Stimulated activated CD4-positive, alpha-beta T cell treated with anti-CD3 and anti-CD28 coated beads, TNF-alpha, amount 100 ng/mL, for 24 hours (primary cell): Measurements from ENCODE around the gene RPRD2.

Experiments used
- DNase-seq, 3 experiments: peaks; one replicate each; pipeline ENCODE4 v3.0.0-alpha.2; 2020; ENCODE audit warnings: low read depth in 3 of 3

RPRD2 gene

DNA sequence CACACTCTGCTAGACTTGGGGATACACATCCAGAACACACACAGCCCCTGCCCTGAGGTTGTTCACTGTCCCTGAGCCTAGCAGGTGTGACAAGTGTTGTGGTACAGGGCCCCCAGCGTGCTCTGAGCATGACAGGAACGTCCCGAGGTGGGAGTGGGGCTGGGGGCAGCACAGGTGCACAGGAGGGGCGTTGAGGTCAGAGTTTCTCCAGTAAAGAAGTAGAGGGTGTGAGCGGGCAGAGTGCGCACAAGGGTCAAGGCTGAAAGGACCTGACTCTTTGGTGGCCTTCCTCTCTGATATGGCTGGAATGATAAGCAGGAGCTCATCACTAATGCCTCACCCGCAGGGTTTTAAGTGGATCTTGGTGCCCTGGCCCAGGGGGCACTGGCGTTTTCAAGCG, 150.3 kb downstream of the RPRD2 start:
- no peak for DNase-seq

DNA sequence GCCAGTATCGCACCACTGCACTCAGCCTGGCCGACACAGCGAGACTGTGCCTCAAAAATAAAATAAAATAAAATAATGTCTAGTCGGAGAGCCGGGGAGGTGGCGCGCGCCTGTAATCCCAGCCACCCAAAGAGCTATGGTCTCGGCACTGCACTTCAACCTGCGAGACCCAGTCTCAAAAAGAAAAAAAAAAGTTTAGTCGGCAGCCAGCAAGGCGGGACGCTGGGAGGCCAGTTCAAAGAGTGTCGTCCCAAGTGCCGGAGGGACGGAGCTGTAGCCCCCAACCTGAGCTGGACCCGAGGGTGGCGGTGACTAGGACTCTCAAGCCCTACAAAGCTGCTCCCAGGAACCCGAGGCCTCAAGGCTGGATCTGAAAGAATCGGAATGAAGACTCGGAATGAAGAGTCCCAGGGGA, 151.0 kb downstream of the RPRD2 start:
- no peak for DNase-seq

DNA sequence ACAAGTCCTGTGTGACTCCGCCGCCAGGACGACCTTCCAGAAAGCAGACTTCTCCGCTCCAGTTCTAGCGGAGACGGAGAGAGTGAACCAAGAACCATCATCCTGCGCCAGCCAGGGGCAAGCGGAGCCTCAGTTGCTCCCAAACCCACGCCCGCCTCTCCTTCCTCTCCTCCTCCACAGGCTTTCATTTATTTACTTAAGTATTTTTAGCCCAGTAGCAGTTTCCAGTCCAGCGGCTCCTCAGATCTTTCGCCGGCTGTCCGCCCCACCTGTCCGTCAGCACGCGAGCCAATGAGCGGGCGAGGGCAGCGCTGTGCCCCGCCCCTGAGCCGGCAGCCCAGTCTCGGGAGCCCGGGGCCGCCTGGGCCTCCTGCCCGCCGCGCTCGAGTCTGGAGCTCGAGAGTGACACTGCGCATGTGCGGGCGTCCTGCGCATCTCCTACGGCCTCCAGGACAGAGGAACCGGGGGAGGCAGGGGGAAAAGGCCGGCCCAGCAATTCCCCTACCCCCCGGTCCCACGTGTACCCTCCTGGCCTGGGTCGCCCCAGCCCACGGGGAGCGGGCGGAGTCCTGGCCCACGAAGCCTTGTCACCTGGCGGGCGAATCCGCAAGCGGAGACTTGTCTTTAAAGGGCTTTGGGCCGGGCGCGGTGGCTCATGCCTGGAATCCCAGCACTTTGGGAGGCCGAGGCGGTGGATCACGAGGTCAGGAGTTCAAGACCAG, 151.5 kb downstream of the RPRD2 start, which contains the start of gene FALEC:
Gene FALEC, plus strand, starts transcription at position 425 of the 722 bp plus-strand sequence.
- DNase-seq = peak; percentile 77 to 93 (median 87)

GRCh38 chr1:150516050-150516591, 152.2 kb downstream of the RPRD2 start:
- DNase-seq = peak in 1 of 3 experiments; percentile 5

DNA sequence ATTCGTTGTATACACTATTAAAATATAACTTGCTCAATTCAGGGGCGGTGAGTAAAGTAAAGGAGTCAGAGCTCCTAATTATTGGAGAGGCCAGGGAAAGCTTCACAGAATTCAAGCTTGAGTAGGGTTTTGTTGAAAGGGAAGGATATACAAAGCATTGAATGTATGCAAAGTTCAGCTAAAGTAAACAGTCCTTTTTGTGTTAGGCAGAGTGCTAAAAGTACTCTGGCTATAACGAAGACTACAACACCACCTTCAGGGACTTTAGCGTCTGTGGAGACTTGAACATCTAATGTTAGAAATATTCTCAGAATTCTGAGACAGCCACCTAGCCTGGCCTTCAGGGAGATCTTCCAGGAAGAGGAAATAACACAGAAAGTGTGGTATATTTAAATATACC, 152.7 kb downstream of the RPRD2 start:
- DNase-seq = no peak

- no peak for DNase-seq
Observed at GRCh38 chr1:150521196-150521968, 157.4 kb downstream of the RPRD2 start.

DNA sequence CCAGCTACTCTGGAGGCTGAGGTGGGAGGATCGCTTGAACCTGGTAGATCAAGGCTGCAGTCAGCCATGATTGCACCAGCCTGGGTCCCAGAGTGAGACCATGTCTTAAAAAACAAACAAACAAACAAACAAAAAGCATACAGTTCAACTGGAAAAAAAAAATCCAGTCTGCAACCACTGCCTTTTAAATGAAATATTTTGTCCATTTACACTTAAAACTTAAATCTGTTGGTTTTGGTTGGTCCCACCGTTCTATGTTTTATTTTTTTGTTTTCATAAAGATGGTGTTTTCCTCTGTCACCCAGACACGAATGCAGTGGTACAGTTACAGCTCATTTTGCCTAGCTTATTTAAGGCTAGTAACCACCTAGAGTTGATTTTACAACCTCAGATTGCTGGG, 161.4 kb downstream of the RPRD2 start:
- no peak for DNase-seq
